HG03521 (cell line): ENCODE results near the gene FASTKD1.
A peak's percentile ranks its signal among the peaks of the same experiment; 100 is the strongest.
"Not testable (repeated sequence)": the region's sequence is repeated elsewhere in the genome, so short reads cannot be mapped to it uniquely, and the experiment has no call there.

ENCODE experiments used
- ATAC-seq: cut with Tn5 transposase; IDR thresholded peaks from one replicate; pipeline ENCODE4 v1.9.1; 2021; ENCODE audit warnings: mild to moderate bottlenecking, moderate library complexity; ENCODE audit not compliant: unreplicated experiment

Gene FASTKD1

DNA sequence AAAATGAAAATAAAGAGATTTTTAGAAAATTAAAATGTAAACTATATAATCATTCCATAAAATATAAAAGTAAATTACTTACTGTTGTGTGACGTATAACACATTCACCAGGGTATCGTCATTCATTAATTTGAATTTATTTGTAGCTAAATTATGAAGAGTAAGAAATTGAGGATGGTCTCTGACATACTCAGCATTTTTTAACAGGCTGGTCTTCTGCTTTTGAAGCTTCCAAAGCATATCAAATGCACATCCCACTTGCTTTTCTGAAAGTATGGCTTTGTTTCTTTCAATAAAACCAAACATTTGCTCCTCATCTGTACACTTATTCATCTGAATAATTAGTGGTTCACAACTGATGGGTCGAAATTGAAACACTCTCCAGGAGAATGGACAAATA, 2.1 kb downstream of the FASTKD1 start:
- ATAC-seq = no peak

GRCh38 chr2:169570752-169571151, 2.9 kb downstream of the FASTKD1 start:
- not testable (repeated sequence) for ATAC-seq

- ATAC-seq = no peak
Observed at GRCh38 chr2:169569948-169570347, 3.7 kb downstream of the FASTKD1 start.

GRCh38 chr2:169565686-169566085, 8.0 kb downstream of the FASTKD1 start:
- ATAC-seq = no peak

GRCh38 chr2:169562519-169562918, 11.1 kb downstream of the FASTKD1 start:
- no peak for ATAC-seq

DNA sequence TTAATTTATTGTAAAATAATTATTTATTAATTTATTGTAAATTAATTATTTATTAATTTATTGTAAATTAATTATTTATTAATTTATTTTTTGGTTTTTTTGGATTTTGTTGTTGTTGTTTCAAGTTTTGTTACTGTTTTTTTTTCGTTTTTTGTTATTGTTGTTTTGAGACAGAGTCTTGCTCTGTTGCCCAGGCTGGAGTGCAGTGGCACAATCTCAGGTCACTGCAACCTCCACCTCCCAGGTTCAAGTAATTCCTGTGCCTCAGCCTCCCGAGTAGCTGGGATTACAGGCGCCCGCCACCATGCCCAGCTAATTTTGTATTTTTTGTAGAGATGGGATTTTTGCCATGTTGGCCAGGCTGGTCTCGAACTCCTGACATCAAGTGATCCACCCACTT, 11.6 kb downstream of the FASTKD1 start:
- not testable (repeated sequence) for ATAC-seq

- ATAC-seq = no peak
Observed at GRCh38 chr2:169561364-169561763, 12.3 kb downstream of the FASTKD1 start.

DNA sequence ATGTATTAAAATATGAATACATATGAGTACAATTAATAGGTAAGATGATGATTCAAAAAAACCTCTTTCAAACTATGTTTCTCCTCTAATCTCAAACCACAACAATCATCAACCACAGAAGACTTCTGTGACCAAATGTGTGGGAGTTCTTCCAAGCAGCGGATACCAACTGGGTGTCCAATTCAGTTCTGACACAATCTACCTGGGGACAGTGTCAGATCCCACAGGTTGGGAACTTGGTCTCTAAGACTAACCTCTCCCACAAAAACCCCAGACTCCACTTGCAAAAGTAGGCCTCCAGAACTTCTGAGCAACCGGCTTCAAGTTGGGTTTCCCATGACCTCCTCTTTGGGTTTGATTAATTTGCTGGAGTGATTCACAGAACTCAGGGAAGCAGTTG, 26.9 kb downstream of the FASTKD1 start:
- no peak for ATAC-seq

- no peak for ATAC-seq
Observed at GRCh38 chr2:169542433-169542832, 31.2 kb downstream of the FASTKD1 start.

- no peak for ATAC-seq
Observed at GRCh38 chr2:169540146-169540545, 33.5 kb downstream of the FASTKD1 start.

DNA sequence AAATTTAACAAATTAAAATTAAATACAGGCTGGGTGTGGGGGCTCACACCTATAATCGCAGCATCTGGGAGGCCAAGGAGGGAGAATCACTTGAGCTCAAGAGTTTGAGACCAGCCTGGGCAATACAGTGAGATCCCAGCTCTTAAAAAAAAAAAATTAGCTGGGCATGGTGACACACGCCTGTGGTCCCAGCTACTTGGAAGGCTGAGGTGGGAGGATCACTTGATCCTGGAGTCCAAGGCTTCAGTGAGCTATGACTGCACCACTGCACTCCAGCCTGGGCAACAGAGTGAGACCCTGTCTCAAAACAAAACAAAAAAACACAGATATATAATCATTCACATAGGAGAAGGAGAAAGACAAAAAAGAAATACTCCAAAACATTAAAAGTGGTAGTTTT, 34.2 kb downstream of the FASTKD1 start:
- ATAC-seq = not testable (repeated sequence)

DNA sequence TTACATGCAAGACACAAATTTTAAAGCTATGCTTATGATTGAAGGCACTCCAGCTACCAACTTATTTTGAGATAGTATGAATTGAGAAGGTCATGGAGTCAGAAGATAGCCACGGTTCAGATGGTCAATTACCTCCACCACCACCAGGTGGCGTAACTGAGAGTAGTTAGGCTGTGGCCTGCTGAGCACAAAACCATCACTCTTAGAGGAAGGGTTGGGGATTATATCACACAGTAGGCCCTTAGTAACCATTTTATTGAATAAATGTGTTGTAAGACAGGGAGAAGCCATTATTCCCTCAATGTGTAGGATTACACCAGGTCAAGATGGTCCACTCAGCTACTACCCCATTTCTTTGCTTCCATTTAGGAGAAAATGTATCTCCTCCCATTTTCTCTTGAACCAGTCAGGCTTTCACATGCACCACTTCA, 45.4 kb downstream of the FASTKD1 start:
- peak; percentile 92 for ATAC-seq

- ATAC-seq = no peak
Observed at GRCh38 chr2:169526451-169526850, 47.2 kb downstream of the FASTKD1 start.

DNA sequence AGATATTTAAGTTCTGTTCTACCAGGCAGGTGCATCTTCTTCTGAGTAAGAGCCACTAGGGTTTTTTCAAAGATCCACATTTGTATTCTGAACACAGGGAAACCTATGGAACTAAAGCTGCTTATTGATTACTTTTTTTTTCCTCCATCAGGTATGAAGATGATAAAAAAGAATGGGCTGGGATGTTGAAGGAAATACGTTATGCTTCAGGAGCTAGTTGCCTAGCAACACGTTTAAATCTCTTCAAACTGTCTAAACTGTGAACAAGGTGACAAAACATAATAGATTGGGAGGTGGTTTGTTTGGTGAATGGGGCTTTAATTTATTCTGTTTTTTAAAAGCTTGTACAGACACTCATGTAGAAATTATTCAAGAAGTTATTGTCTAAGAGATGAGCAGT, 48.2 kb downstream of the FASTKD1 start:
- ATAC-seq = no peak

DNA sequence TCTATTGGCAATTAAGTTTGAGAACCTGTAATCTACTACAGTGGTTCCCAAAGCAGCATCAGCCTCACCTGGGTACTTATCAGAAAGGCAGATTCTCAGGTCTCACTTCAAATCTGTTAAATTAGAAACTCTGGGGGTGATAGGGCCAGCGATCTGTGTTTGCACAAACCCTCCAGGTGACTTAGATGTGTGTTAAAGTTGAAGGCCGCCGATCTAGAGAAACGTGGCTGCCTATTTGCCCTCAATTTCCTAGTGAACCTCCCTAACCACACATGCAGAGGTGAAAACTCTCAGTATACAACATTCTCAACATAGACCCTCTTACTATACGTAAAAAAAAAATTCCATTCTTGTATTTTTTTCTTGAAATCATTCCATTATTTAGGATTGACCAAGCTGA, 50.0 kb downstream of the FASTKD1 start:
- ATAC-seq = no peak

DNA sequence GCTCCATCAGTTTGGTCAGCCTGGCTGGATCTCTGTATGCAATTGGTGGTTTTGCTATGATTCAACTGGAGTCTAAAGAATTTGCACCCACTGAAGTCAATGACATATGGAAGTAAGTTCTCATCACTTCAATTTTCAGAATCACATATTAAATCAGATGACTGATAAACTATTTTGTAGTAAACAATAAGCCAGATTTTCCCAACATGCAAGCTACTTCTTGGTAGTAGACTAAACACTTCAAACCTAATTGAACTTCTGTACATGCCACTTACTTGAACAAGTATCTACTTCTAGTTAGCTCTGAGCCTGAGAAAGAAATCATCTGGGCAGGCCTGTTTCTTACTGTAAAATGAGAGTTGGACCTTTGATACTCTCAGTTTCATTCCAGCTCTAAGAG, 52.8 kb downstream of the FASTKD1 start:
- no peak for ATAC-seq

DNA sequence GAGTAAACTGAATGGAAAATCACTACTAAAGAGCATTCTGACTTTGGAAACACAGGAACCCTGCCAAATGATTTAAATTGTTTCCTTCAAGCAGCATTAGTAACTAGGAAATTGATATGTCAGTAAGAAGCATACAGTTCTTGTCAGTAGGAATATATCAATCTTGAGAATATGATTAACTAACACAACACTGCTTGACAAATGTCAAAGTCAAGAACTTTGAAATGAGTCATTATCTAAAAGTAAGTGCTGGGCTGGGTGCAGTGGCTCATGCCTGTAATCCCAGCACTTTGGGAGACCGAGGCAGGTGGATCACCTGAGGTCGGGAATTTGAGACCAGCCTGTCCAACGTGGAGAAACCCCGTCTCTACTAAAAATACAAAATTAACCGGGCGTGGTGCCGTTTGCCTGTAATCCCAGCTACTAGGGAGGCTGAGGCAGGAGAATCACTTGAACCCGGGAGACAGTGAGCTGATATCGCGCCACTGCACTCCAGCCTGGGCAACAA, 57.1 kb downstream of the FASTKD1 start:
- ATAC-seq = not testable (repeated sequence)

DNA sequence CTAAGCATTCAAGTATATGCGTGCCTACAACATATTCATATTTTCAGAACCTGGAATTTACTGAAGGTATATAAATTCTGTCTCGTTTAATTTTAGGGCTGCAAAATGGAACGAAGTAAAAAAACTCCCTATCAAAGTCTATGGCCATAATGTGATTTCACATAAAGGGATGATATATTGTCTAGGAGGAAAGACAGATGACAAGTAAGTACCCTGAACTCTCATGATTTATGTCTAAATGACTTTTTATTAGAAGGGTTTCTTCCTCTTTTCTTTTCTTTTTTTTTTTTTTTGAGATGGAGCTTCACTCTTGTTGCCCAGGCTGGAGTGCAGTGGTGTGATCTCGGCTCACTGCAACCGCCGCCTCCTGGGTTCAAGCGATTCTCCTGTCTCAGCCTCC, 58.9 kb downstream of the FASTKD1 start:
- not testable (repeated sequence) for ATAC-seq

DNA sequence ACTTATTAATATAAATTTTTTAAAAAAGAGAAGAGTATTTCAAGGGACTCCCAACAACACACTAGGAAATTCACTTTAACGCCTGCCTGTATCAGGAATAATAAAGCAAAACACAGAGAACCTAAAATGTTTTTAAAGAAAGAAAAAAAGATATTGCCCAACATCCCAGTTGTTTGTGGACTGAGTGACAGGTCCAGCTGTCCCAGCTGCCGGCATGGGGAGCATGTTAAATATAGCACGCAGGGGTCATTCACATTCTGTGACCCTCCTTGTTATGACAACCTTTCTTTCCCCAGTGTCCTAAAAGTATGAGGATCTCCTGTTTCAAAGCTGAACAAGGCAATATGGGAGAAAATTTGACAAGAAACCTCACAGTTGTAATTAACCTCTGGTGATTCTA, 59.7 kb downstream of the FASTKD1 start:
- ATAC-seq = no peak

GRCh38 chr2:169513094-169513493, 60.6 kb downstream of the FASTKD1 start:
- no peak for ATAC-seq

- ATAC-seq = no peak
Observed at GRCh38 chr2:169512525-169512924, 61.1 kb downstream of the FASTKD1 start.

DNA sequence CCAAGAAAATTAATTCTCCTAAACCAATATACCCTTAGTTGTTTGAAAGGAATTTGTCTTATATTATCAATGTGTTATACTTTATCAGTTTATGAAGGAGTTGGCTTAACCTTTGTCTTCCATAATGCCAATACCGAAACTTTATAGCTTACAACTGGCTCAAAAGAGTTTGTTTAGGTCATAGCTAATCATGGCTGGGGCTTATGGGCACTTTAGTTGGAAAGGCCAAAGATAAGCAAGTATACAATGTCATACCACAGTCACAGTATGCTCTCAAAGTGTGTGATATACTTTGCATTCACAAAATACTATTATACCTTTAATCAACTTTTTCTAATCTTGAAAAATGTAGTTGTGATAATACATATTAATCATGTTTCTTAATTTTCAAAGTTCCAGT, 61.8 kb downstream of the FASTKD1 start:
- no peak for ATAC-seq

DNA sequence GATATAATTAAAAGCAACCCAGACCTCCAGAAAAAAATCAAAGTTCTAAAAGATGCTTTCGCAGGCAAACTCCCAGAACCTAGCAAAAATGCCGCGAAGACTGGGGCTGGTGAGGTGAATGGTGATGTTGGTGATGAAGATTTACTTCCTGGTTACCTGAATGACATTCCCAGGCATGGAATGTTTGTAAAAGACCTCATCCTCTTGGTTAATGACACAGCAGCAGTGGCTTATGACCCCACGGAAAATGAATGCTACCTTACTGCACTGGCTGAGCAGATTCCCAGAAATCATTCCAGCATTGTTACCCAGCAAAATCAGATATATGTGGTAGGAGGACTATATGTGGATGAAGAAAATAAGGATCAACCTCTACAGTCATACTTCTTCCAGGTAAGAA, 63.2 kb downstream of the FASTKD1 start:
- no peak for ATAC-seq

GRCh38 chr2:169509955-169510354, 63.7 kb downstream of the FASTKD1 start:
- no peak for ATAC-seq
